ENCODE data around the gene PRDM7.
A peak's percentile ranks its signal among the peaks of the same experiment; 100 is the strongest.
"Not testable (repeated sequence)": the region's sequence is repeated elsewhere in the genome, so short reads cannot be mapped to it uniquely, and the experiment has no call there.

The PRDM7 gene

DNA sequence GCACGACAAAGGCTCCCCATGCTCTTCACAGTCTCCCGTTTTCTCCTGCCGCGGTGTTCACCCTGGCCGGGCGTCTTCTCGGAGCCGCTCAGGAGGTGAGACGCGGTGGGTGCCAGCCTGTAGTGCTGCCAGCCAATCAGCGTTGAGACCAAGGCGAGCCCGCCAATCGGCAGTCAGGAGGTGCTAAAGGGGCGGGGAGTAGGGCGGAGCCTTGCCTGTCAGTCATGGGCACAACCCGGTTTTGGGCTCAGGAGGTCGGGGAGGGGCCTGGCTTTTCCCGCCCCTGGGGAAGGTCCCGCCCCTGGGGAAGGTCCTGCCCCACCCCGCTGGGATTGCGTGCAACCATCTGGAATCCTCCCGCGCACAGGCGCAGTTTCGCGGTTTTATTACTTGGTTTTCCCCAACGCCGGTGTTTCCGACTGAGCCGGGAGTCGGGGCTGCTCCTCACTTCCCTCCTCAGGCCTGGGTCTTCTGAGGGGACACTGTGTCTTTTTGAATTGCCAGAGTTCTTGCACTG, at the start of gene PRDM7:
PRDM7 (minus strand) TSS at position 92 of the 517 bp plus-strand sequence. CDS start 1,421 bp downstream, outside the sequence.
- peak; percentile 97 for DNase-seq

DNA sequence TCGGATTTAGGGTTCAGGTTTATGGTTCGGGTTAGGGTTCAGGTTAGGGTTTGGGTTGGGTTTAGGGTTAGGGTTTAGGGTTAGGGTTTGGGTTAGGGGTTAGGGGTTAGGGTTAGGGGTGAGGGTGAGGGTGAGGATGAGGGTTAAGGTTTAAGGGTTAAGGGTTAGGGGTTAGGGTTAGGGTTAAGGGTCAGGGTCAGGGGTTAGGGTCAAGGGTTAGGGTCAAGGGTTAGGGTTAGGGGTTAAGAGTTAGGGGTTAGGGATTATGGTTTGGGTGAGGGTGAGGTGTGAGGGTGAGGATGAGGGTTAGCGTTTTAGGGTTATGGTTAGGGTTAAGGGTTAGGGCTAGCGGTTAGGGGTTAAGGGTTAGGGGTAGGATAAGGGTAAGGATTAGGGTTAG, 44.7 kb upstream of the PRDM7 start:
- DNase-seq: not testable (repeated sequence)

DNA sequence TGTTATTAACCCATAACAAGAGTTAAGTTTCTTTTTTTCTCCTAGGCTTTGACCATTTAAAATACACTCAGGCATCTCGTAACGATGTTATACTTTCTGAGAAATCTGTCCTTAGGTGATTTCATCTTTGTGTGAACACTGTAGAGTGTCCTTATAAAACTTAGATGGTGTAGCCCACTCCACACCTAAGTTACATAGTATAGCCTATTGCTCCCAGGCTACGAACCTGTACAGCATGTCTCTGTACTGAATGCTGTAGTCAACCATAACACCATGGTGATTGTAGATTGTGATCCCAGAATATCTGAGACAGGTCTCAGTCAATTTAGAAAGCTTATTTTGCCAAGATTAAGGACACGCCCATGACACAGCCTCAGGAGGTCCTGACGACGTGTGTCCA, 30.5 kb upstream of the PRDM7 start:
- not testable (repeated sequence) for DNase-seq

- not testable (repeated sequence) for DNase-seq
Measured at GRCh38 chr16:90107060-90107459, 29.9 kb upstream of the PRDM7 start.

DNA sequence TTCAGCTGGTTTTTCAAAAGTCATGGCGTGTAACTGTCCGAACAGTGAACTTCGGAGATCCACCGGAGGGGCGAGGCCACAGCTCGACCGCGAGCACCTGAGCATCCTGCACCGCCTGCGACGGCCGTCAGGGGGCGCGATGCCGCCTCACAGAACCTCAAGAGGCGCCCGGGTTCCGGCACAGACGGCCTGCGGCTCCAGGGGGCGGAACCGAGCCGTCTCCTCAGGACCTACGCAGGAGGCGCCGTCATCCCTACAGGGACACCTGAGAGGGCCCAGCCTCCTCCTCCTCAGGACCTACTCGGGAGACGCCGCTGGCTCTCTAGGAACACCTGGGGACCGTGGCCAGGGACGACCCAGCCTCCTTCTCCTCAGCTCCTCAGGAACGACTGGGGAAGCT, 29.1 kb upstream of the PRDM7 start:
- not testable (repeated sequence) for DNase-seq

- DNase-seq: not testable (repeated sequence)
Measured at GRCh38 chr16:90104725-90105124, 27.6 kb upstream of the PRDM7 start.

DNA sequence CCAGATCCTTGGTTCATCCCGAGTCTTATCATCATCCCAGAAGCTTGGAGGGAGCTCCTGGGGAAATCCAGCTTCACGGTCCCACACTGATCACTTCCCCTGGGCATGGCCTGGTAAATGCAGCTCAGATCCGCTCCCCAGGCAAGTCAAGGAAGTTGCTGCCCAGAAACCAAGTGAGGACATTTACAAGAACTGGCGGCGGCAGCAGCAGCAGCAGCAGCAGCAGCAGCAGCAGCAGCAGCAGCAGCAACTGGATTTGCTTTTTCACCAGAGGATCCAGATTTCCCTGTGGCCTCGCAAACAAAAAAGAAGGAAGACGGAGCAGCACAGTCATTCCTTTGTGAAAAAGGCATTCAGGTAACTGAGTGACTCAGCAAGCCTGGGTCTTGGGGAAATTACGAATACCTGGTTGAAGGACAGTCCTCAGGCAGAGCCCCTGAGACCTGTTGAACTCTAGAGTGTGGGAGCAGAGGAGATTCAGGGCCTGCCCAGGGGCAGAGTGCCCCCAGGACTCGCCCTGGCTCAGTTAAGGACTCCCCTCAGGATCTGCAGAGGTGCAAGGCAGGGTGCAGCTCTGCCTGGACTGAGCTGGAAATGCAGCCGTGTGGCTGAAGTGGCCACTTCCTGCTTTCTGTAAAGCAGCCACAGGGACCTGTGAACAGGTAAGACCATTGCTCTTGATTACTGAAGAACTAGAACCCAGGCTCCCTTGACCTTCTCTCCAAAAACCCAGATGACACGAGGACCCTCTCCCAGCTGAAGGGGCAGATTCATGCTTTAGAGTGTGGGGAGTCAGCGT, 25.2 kb upstream of the PRDM7 start:
- DNase-seq: not testable (repeated sequence)

GRCh38 chr16:90101332-90101731, 24.2 kb upstream of the PRDM7 start:
- not testable (repeated sequence) for DNase-seq

- DNase-seq: not testable (repeated sequence)
Measured at GRCh38 chr16:90100790-90101189, 23.7 kb upstream of the PRDM7 start.

GRCh38 chr16:90100229-90100628, 23.1 kb upstream of the PRDM7 start:
- not testable (repeated sequence) for DNase-seq

GRCh38 chr16:90098936-90099335, 21.8 kb upstream of the PRDM7 start:
- DNase-seq: not testable (repeated sequence)

DNA sequence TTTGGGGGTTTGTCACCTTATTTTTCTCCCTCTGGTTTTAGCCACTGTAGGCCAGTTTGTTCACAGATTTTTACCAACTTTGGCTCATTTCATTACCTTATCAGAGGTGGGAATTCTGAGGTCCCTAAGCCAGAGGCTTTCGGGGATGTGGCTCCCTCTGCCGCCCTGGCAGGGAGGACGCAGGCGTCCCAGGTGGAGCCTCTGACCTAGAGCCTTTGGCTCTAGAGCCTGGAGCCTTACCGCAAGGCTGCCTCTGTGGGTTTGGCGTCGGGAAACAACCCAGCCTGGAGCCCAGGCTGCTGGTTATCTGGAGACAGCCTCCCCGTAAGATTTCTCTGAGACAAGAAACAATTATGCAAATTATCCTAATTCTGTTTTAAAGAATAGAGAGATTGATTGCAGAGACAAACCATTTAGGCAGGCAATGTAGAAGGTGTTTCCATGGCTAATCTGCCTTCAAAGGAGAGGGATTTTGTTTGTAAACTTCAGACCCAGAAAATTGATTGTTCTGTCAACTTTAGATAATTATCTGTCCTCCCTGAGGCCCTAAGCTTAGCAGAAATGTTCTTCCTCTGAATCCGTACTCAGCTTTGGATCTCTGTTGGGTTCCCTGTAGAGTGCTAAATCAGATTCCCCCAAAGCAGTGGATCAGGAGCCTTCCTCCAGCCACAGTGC, 20.0 kb upstream of the PRDM7 start:
- not testable (repeated sequence) for DNase-seq

DNA sequence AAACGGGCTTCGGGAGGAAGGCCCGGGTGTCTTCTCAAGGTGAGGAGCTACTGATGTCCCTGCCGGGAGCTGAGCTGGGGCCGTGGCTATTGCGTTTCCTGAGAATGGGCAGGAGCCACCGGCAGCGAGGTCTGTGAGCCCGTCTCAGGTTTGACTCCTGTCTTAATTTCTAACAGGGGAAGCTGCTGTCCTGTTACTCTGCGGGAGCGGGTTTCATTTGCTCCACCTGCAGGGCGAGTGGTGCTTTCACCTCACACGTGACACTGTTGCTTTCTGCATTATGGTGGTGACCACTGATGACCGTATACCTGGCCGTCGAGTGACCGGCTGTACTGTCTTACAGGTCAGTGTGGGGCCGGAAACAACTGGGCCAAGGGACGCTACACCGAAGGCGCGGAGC, 17.7 kb upstream of the PRDM7 start:
- not testable (repeated sequence) for DNase-seq

- DNase-seq: not testable (repeated sequence)
Measured at GRCh38 chr16:90094296-90094695, 17.2 kb upstream of the PRDM7 start.

DNA sequence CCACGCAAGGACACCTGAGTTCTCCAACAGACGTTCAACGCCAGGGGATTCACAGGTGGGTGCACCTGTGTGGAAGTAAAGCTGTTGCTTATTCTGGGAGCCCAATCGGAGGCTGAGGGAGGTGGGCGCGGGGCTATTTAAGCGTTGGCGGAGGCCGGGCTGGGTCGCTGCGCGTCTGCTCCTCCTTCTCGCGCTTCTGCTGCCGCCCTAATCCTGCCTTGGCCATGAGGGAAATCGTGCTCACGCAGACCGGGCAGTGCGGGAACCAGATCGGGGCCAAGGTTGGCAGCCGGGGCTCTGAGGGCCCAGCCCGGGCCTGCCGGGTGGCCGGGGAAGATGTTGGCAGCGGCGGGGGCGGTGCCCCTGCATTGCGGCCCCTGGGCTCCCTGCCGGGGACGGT, 16.7 kb upstream of the PRDM7 start:
- not testable (repeated sequence) for DNase-seq

DNA sequence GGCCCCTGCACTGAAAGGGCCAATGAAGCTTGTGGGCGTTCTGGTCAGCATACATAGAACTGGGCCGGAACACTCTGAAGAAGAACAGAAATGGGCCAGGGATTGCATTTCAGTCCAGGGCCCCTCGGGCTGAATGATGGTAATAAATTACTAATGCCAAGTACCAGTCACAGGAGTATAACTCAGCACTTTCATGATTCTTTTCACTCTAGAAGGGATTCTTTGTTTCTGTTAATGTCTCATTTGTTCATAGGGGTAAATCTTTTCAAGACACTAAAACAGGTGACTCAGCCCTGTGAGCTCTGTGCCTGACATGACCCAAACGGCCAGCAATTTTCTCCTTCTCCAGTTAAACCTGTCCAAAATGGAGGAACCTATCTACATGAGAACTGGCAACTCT, 15.7 kb upstream of the PRDM7 start:
- not testable (repeated sequence) for DNase-seq

DNA sequence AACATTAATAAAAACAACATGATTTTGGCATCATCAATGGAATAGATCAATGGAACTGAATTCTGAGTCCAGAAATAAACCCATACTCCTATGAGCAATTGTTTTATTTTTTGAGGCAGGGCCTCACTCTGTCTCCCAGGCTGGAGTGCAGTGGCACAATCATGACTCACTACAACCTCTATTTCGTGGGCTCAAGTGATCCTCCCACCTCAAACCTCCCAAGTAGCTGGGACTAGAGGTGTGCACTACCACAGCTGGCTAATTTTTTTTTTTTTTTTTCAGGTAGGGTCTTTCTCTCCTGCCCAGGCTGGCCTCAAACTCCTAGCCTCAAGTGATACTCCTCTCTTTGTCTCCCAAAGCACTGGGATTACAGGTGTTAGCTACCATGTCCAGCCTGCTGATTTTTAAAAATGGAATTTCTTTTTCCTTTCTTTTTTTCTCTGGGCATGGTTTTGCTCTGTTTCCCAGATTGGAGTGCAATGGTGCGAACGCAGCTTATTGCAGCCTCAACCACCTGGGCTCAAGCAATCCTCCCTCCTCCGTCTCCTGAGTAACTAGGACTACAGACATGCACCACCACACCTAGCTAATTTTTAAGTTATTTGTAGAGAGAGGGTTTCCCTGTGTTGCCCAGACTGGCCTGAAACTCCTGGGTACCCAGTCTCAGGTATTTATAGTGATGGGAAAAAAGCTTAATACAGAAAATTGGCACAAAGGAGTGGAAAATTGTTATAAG, 7.3 kb upstream of the PRDM7 start:
- DNase-seq: no peak

GRCh38 chr16:90083139-90083538, 6.0 kb upstream of the PRDM7 start:
- no peak for DNase-seq

DNA sequence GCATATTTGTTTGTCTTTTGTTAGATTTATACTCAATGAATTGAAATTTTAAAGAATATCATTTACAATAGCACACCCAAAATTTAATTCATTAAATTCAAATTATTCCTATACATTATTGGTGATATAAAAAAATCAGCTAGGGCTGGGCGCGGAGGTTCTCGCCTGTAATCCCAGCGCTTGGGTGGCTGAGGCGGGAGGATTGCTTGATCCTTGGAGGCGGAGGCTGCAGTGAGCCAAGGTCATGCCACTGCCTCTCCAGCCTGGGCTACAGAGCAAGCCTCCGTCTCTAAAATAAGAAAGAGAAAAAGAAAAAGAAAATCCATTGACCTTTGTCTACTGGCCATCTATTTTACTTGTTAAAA, 4.5 kb upstream of the PRDM7 start:
- DNase-seq: no peak

DNA sequence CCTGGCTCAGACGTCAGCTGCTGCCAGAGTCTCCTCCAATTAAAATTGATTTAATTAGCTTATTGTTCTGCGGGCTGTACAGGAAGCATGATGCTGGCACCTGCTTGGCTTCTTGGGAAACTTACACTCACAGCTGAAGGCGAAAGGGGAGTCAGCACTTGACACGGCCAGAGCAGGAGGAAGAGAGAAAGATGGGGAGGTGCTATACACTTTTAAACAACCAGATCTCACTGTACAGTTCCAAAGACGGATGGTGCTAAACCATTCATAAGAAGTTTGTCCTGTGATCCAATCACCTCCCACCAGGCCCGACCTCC, 1.4 kb upstream of the PRDM7 start:
- no peak for DNase-seq

- peak; percentile 74 for DNase-seq
Measured at GRCh38 chr16:90077757-90078578, 837 bp upstream of the PRDM7 start.

- no peak for DNase-seq
Measured at GRCh38 chr16:90072442-90073105, 4.6 kb downstream of the PRDM7 start.

Measured in DMS 273 treated with DMSO at 0.1 percent for 48 hours (cell line).